SH-SY5Y (cell line): ENCODE results near the gene CTNND2.

Experiments
- GATA2 ChIP-seq: IDR thresholded peaks from 2 replicates; pipeline ENCODE4 v1.6.1; 2011; ENCODE audit warnings: mild to moderate bottlenecking, low read depth, low read length
- GATA3 ChIP-seq: IDR thresholded peaks from 2 replicates; pipeline ENCODE4 v1.6.1; 2011; ENCODE audit warnings: low read depth, mild to moderate bottlenecking, low read length, moderate library complexity

Gene CTNND2

DNA sequence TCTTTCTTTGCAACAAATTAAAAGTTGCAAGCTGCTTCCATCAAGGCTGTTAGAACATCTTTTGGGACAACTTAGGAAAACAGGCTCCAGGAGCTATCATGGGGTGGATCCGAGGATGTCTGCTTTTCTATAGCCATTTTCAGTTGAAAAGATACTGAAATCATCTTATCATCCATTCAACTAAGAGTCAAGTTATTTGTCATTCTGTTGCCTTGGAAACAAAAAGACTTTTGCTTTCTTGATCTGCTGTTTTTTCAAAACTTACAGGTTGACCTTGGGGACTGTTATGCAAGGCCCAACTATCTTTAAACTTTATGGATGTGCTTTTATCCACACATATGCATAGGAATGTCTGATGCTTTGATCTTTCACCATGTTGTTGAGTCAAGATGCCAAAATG lies 597.9 kb downstream of the CTNND2 start:
- TF ChIP-seq GATA3, result no peak
- no peak for TF ChIP-seq GATA2

DNA sequence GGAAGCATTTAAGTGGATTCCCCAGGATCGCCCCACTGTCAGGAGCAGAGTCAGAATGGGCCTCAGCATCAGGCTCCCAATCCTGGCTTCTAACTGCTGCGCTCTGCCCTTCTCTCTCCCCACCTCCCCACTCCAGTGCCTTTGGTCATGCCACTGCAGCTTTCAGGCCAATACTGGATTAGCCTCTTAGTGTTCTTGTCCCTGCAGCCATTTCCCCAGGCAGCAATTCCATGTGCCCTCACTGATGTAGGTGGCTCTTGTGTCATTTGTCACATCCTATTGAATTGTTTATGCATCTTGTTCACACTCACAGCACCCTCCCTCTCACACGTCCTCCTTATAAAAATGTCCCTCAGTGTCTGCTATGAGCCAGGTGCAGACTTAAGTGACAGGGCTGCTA lies 599.0 kb downstream of the CTNND2 start:
- no peak for TF ChIP-seq GATA3
- no peak for TF ChIP-seq GATA2

DNA sequence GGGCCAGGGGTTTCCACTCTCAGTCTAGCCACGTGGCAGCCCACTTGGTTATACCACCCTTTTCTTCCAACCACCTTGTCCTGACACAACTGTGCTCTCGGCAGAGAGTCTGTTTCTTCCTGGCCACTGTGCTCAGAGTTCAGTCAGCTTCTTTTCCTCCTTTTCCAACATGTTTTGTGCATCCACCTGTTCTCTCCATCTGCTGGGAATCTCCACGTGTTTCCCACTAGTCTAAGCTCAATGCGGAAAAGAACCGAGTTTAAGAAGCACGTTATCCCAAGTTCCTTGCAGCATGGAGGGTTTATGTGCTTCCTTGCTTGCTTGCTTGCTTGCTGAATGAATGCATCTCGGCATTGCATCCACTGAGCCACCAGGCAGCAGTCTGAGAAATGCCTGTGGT lies 599.6 kb downstream of the CTNND2 start:
- TF ChIP-seq GATA3, result no peak
- TF ChIP-seq GATA2, result no peak

DNA sequence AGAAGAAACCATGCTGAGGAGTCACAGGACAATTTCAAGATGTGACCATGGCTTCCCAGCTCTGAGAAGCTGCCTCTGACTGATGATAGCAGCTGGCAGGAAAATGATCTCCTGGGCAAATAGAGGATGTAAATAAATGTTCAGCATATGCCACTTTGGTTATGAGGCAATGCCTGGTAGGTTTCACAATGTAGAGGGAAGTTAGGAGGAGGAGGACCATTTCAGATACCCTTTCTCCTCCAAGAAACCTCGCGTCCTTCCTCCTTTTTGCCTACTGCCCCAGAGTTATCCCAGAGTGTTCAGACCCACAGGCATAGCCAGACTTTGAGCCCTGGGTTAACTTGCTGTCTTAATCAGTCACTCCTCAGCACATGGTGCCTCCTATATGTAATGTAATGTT lies 601.6 kb downstream of the CTNND2 start:
- TF ChIP-seq GATA2, result no peak
- TF ChIP-seq GATA3, result no peak

DNA sequence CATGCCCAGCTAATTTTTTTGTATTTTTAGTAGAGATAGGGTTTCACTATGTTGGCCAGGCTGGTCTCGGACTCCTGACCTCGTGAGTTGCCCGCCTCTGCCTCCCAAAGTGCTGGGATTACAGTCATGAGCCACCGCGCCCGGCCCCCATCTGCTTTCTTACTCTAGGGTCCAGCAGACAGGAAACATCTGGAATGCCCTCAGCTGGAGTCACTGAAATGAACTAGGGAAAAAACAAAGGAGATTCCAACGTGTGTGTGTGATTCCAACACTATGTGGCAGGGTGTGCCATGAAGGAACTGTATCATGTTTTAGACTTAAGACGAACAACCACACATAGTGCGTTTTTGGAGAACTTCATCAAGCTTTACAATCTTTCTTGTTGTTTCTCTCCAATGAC lies 603.1 kb downstream of the CTNND2 start:
- TF ChIP-seq GATA2, result no peak
- TF ChIP-seq GATA3, result no peak

DNA sequence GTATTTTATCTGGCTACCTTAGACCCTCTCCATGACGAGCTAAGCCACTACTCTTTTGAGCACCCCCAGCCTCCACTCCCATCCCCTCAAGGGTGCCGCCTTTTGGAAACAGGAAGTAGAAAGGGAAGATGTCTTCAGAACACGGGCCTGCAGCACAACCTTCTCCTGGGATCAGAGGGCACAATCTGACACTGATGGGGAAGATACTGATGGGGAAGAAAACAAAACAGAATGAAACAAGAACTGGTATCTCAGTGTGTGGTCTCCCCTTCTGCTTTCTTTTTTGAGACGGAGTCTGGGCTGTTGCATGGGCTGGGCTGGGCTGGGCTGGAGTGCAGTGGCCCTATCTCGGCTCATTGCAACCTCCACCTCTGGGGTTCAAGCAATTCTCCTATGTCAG lies 603.5 kb downstream of the CTNND2 start:
- TF ChIP-seq GATA3 (no peak), GATA2 (no peak)

DNA sequence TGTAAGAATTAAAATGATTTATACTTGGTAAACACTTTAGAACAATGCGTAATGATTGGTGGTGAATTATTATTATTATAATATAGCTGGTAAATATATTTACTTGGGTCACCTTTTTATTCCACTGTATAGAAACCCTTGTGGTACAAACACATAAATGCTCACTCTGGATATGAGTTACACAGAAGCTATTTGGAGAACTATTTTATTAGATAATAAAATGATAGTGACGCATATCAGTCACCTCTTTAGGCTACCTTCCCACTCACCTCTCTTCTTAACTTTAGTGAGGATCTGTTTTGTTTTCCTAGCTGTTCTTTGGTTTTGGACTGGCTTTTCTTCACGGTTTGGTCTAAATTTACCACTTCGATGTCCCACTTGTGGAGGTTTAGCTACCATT lies 605.4 kb downstream of the CTNND2 start:
- TF ChIP-seq GATA2 (no peak), GATA3 (no peak)

DNA sequence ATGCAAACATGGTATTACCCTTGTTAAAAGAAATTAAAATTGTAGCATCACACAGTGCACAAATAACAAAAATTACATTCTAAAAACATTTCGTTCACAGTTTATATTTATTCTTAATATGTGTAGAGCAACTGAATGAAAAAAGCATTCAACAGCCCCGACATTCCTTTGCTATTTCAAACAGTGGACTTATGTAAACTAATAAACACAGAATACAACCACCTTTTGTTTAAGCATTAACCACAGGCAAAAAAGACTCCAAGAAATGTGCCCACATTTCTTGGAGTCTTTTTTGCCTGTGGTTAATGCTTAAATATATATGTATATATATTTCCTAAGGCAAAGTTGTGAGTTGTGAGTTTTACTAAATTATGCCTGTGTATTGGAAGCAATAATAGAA lies 610.7 kb downstream of the CTNND2 start:
- TF ChIP-seq GATA3 (no peak), GATA2 (no peak)

DNA sequence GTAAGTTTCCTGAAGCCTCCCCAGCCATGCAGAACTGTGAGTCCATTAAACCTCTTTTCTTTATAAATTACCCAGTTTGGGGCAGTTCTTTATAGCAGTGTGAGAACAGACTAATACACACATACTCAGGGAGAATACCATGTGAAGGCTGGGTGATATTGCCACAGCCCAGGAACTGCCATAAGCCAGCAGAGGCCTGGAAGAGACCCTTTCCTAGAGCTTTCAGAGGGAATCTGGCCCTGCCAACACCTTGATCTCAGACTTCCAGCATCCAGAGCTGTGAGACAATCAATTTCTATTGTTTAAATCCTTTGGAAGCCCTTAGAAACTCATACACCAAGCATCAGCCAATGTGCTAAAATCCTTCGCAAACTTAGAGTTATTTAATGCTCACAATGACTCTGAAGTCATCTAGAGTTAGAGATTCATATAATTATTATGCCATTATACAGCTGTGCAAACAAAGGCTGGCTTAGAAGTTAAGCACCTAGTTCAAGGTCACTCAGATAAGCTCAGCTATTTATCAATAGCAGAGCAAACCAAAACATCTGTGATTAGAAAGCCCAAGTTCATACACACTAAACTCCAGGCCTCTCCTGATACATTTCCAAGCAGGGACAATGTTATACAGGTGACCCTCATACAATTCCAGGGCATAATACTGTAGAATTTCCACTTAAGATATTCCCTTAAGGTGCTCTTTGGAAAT lies 611.4 kb downstream of the CTNND2 start:
- TF ChIP-seq GATA2 (no peak), GATA3 (no peak)

DNA sequence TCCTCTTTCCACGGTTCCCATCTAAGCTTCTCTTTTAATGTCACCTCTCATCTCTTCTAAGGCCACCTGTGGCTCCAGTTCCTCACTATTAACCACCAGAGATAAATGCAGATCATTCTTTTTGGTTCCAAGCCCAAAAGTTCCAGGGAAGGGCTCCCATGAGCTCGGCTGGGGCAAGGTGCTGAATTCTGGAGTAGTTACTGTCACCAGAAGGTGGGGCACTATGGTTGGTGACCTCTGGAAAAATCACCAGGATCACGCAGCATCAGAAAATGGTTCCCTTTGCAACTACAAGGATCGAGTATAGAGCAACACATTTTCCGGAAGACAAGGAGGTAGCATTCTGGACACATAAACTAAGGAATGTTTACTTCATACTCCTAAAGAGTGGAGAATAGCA lies 614.5 kb downstream of the CTNND2 start:
- TF ChIP-seq GATA2 (no peak), GATA3 (no peak)

DNA sequence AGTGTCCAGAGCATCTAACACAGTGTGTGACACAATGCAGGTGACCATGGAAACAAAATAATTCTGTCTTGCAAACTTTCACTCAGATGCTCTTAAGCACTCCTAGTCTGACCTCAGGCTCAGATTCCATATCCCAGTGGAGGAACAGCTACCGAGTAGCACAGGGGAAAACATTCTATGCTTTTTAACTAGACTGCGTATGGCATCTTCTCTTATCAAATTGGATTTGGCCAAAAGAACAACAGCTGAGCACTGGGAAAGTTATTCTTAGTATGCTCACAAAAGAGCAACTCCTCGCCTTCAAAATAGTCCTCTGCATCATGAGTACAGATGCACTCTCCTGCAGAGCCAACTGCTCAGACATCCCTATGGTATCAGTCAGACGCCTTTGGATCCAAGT lies 615.0 kb downstream of the CTNND2 start:
- TF ChIP-seq GATA2 (no peak), GATA3 (no peak)

DNA sequence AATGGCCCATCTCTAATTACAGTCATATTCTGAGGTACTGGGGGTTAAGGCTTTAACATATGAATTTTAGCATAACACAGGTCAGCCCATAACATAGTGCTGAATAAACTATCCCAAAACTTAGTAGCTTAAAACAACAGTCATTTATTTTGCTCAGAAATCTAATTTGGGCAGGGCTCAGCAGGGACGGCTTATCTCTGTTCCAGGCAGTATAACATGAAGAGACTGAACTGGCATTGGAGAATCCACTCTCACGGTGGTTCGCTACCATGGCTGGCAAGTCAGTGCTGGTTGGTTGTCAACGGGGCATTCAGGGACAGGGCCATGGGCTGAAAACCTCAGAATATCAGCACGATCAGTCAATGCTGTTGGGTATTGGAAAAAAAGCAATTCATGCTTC lies 622.4 kb downstream of the CTNND2 start:
- no peak for TF ChIP-seq GATA3
- TF ChIP-seq GATA2, result no peak

DNA sequence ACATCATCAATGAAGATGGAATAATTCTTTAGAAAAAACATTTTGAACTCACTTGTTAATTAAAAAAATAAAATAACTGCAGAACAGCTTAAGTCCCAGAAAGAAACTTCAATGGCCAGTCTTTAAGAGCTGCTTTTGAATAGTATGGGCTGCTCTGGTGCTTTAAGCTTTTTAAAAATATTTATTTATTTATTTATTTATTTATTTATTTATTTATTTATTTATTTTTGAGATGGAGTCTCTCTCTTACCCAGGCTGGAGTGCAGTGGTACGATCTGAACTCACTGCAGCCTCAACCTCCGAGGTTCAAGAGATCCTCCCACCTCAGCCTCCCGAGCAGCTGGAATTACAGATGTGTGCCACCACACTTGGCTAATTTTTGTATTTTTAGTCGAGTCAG lies 626.9 kb downstream of the CTNND2 start:
- TF ChIP-seq GATA3, result no peak
- no peak for TF ChIP-seq GATA2

DNA sequence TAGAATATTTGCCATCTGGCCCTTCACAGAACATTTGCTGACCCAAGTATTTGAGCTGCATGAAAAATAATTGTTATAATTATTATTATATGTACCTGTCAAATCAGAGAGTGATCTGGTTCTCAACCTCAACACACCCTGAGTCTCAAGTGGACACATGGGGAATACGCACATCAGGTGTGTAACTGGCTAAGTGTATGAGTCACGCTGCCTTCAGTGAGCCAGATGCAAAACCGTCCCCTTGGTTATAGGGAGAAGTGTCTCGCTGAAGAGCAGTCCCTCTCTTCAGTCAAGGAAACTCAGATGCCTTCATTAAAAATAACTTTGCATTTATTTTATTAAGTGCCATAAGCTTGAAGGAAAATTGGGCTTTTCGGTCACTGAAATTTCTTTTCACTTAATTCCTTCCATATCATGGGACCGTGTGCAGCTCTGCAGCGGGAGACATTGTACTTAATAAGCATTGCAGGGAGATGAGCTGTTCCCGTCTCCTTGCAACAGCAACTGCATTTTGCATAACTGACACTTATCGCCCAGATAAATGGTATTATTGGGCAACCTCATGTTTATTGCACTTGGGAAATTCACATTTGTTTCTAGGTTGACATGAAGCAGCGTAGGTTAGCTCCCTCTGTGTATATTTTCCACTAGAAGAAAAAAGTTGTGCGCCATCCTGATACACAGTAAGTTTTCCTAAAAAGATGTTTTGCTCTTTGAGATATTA lies 630.9 kb downstream of the CTNND2 start:
- TF ChIP-seq GATA2 (no peak), GATA3 (no peak)

DNA sequence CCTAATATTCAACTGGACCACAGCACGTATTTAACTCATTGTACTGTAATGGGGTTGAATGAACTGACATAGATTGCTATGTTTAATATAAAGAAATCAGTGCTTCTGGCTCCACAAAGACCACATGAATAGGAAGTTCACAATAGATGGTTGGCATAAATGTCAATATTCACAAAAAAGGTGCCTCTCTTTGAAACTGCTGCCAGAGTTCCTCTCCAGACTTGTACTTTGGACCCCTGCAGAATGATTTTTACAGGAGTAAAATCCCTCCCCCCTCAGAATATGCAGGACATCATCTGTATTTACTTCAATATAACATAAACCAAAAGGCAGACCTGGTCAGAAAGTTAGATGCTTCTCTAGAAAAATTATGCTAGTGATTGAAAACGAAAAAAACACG lies 634.7 kb downstream of the CTNND2 start:
- TF ChIP-seq GATA3, result no peak
- TF ChIP-seq GATA2, result no peak
